Measurements from ENCODE around the gene USP17L24. TPM values are rescaled to one million over a fixed set of nuclear protein-coding genes. Genes with fewer than 3 reads are reported as not detected.
"Not testable (repeated sequence)": the region's sequence is repeated elsewhere in the genome, so short reads cannot be mapped to it uniquely, and the experiment has no call there.

The USP17L24 gene, protein sequence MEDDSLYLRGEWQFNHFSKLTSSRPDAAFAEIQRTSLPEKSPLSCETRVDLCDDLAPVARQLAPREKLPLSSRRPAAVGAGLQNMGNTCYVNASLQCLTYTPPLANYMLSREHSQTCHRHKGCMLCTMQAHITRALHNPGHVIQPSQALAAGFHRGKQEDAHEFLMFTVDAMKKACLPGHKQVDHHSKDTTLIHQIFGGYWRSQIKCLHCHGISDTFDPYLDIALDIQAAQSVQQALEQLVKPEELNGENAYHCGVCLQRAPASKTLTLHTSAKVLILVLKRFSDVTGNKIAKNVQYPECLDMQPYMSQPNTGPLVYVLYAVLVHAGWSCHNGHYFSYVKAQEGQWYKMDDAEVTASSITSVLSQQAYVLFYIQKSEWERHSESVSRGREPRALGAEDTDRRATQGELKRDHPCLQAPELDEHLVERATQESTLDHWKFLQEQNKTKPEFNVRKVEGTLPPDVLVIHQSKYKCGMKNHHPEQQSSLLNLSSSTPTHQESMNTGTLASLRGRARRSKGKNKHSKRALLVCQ
- not detected for polyA plus RNA-seq (ENCODE audit: insufficient read length)

DNA sequence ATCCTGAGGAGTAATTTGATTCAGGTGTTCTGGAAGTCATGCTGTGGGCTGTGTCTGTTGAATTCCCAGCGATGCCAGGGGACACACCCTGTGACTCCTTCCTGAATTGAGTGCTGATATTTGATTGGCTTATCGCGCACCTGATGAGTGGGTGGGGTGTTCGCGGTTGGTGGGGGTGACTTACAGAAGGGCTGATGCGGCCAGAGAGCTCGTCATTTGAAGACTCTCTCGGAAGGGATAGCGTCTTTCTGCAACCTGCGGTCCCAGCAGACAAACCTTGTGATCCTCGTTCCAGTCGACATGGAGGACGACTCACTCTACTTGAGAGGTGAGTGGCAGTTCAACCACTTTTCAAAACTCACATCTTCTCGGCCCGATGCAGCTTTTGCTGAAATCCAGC is at the start of gene USP17L24:
USP17L24 (plus strand) TSS at position 301 of the 400 bp plus-strand sequence; CDS start at position 301, 0 bp downstream.
- DNase-seq = not testable (repeated sequence)

DNA sequence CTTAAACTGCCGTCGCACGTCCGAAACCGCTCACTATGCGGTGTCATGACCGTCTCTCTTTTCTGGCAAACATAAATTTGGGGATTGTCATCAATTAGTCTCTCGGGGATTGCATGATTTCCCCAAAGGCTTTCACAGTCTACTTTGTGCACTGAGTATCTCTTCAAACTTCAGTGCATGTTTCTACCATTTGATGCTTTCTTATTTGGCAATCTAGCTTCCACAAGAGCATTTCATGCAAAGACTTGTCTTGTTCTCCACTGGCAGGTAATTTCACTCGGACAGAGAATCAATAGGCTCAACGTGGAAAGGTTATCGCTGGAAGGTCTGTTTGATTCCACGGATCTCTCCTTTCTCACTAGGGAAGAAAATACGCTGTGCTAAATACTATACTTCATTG is 774 bp upstream of the USP17L24 start:
- DNase-seq = not testable (repeated sequence)

DNA sequence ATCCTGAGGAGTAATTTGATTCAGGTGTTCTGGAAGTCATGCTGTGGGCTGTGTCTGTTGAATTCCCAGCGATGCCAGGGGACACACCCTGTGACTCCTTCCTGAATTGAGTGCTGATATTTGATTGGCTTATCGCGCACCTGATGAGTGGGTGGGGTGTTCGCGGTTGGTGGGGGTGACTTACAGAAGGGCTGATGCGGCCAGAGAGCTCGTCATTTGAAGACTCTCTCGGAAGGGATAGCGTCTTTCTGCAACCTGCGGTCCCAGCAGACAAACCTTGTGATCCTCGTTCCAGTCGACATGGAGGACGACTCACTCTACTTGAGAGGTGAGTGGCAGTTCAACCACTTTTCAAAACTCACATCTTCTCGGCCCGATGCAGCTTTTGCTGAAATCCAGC is 4.6 kb downstream of the USP17L24 start, which contains the start of gene USP17L25:
USP17L25 (plus strand) TSS at position 301 of the 400 bp plus-strand sequence; CDS start at position 301, 0 bp downstream.
- not testable (repeated sequence) for DNase-seq

DNA sequence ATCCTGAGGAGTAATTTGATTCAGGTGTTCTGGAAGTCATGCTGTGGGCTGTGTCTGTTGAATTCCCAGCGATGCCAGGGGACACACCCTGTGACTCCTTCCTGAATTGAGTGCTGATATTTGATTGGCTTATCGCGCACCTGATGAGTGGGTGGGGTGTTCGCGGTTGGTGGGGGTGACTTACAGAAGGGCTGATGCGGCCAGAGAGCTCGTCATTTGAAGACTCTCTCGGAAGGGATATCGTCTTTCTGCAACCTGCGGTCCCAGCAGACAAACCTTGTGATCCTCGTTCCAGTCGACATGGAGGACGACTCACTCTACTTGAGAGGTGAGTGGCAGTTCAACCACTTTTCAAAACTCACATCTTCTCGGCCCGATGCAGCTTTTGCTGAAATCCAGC is 9.4 kb downstream of the USP17L24 start, which contains the start of gene USP17L26:
USP17L26 (plus strand) TSS at position 301 of the 400 bp plus-strand sequence; CDS start at position 301, 0 bp downstream.
- DNase-seq = not testable (repeated sequence)

DNA sequence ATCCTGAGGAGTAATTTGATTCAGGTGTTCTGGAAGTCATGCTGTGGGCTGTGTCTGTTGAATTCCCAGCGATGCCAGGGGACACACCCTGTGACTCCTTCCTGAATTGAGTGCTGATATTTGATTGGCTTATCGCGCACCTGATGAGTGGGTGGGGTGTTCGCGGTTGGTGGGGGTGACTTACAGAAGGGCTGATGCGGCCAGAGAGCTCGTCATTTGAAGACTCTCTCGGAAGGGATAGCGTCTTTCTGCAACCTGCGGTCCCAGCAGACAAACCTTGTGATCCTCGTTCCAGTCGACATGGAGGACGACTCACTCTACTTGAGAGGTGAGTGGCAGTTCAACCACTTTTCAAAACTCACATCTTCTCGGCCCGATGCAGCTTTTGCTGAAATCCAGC is 14.1 kb downstream of the USP17L24 start, which contains the start of gene USP17L5:
USP17L5 (plus strand) TSS at position 301 of the 400 bp plus-strand sequence; CDS start at position 301, 0 bp downstream.
- not testable (repeated sequence) for DNase-seq

- not testable (repeated sequence) for DNase-seq
These were observed 18.9 kb downstream of the USP17L24 start, which contains the start of gene USP17L27 for GRCh38 chr4:9343848-9344247. USP17L27 (plus strand) TSS chr4:9344148; CDS start chr4:9344148, 0 bp downstream.

DNA sequence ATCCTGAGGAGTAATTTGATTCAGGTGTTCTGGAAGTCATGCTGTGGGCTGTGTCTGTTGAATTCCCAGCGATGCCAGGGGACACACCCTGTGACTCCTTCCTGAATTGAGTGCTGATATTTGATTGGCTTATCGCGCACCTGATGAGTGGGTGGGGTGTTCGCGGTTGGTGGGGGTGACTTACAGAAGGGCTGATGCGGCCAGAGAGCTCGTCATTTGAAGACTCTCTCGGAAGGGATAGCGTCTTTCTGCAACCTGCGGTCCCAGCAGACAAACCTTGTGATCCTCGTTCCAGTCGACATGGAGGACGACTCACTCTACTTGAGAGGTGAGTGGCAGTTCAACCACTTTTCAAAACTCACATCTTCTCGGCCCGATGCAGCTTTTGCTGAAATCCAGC is 23.6 kb downstream of the USP17L24 start, which contains the start of gene USP17L28:
USP17L28 (plus strand) TSS at position 301 of the 400 bp plus-strand sequence; CDS start at position 301, 0 bp downstream.
- not testable (repeated sequence) for DNase-seq

GRCh38 chr4:9350866-9351265 is 25.9 kb downstream of the USP17L24 start:
- not testable (repeated sequence) for DNase-seq

- not testable (repeated sequence) for DNase-seq
These were observed 28.4 kb downstream of the USP17L24 start, which contains the start of gene USP17L29 for GRCh38 chr4:9353338-9353737. USP17L29 (plus strand) TSS chr4:9353638; CDS start chr4:9353638, 0 bp downstream.

GRCh38 chr4:9362829-9363228 is 37.9 kb downstream of the USP17L24 start, which contains the start of gene USP17L30:
USP17L30 (plus strand) TSS chr4:9363129; CDS start chr4:9363129, 0 bp downstream.
- not testable (repeated sequence) for DNase-seq

Other genes starting within 250 kb of the USP17L24 start
- 0.08 TPM for gene FAM90A26, start 154.8 kb upstream of the USP17L24 start, polyA plus RNA-seq (ENCODE audit: insufficient read length)
- not detected for gene USP17L10, start 114.5 kb upstream of the USP17L24 start, polyA plus RNA-seq (ENCODE audit: insufficient read length)
- not detected for gene USP17L11, start 109.8 kb upstream of the USP17L24 start, polyA plus RNA-seq (ENCODE audit: insufficient read length)
- gene USP17L12, start 105.0 kb upstream of the USP17L24 start, polyA plus RNA-seq (ENCODE audit: insufficient read length) = not detected
- gene USP17L13, start 100.3 kb upstream of the USP17L24 start, polyA plus RNA-seq (ENCODE audit: insufficient read length) = not detected
- not detected for gene USP17L15, start 90.8 kb upstream of the USP17L24 start, polyA plus RNA-seq (ENCODE audit: insufficient read length)
- not detected for gene USP17L17, start 81.3 kb upstream of the USP17L24 start, polyA plus RNA-seq (ENCODE audit: insufficient read length)
- not detected for gene USP17L18, start 76.5 kb upstream of the USP17L24 start, polyA plus RNA-seq (ENCODE audit: insufficient read length)
- not detected for gene USP17L19, start 71.8 kb upstream of the USP17L24 start, polyA plus RNA-seq (ENCODE audit: insufficient read length)
- not detected for gene USP17L20, start 67.0 kb upstream of the USP17L24 start, polyA plus RNA-seq (ENCODE audit: insufficient read length)
- gene USP17L21, start 62.3 kb upstream of the USP17L24 start, polyA plus RNA-seq (ENCODE audit: insufficient read length) = not detected
- not detected for gene USP17L22, start 57.5 kb upstream of the USP17L24 start, polyA plus RNA-seq (ENCODE audit: insufficient read length)
- gene USP17L25, start 4.7 kb downstream of the USP17L24 start, polyA plus RNA-seq (ENCODE audit: insufficient read length) = not detected
- gene USP17L26, start 9.5 kb downstream of the USP17L24 start, polyA plus RNA-seq (ENCODE audit: insufficient read length) = not detected
- not detected for gene USP17L5, start 14.2 kb downstream of the USP17L24 start, polyA plus RNA-seq (ENCODE audit: insufficient read length)
- gene USP17L27, start 19.0 kb downstream of the USP17L24 start, polyA plus RNA-seq (ENCODE audit: insufficient read length) = not detected
- gene USP17L28, start 23.7 kb downstream of the USP17L24 start, polyA plus RNA-seq (ENCODE audit: insufficient read length) = not detected
- gene USP17L29, start 28.5 kb downstream of the USP17L24 start, polyA plus RNA-seq (ENCODE audit: insufficient read length) = not detected
- gene USP17L30, start 38.0 kb downstream of the USP17L24 start, polyA plus RNA-seq (ENCODE audit: insufficient read length) = not detected
- not detected for gene DEFB131A, start 119.2 kb downstream of the USP17L24 start, polyA plus RNA-seq (ENCODE audit: insufficient read length)

All from hindlimb muscle (tissue), 1 donor.